Astrocyte (in vitro differentiated cells and primary cell): Measurements from ENCODE around the gene DNAJC10.

ENCODE experiments used
- CTCF ChIP-seq: IDR thresholded peaks from 2 replicates; pipeline ENCODE4 v1.5.1; 2011; ENCODE audit warnings: low read depth, mild to moderate bottlenecking, inconsistent platforms, low read length, moderate library complexity; ENCODE audit not compliant: insufficient read depth
- EZH2 ChIP-seq: IDR thresholded peaks from 2 replicates; pipeline ENCODE4 v1.6.1; 2012; ENCODE audit warnings: mild to moderate bottlenecking, low read length, inconsistent platforms; ENCODE audit not compliant: insufficient read depth

GRCh38 chr2:182816866-182817265 lies 100.8 kb downstream of the DNAJC10 start:
- TF ChIP-seq EZH2, result no peak
- no peak for TF ChIP-seq CTCF
